Measurements from ENCODE around the gene PRKAR1B.

The PRKAR1B gene

DNA sequence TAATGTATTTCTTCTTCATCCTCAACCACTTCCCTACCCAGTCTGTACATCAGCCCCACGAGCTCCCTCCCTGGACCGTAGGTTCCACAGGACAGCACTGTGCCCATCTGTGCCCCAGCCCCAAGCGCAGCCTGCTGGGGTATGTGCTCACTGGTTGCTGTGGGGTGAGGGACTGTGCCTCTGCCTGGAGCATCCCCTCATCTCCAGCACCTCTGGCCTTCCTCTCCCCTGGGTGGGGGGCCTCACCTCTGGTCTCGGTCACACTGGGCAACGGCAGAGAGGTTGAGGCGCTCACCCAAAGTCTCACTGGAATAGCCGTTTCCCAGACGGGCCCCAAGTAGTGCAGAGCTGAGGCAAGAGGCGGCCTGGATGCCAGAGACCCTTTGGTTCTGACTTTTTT is 1.5 kb upstream of the PRKAR1B start:
- DNase-seq (ENCODE audit: low read depth): no peak
- no peak overlapping the region for H3K4me3 ChIP-seq (ENCODE audit: low read length)
- H3K9me3 ChIP-seq (ENCODE audit: control insufficient read depth, low read length): no peaks in the 10 kb centered on the region

GRCh38 chr7:727806-728460 is 852 bp upstream of the PRKAR1B start:
- Histone ChIP-seq H3K27me3 (replicated peaks; ENCODE audit: control insufficient read depth, insufficient read depth, low read length) (no peaks in the 10 kb centered on the region), H3K4me3 (ENCODE audit: low read length) (peak overlapping the region; percentile 73), H3K9ac (ENCODE audit: low read length) (peak overlapping the region; percentile 49), H3K36me3 (ENCODE audit: control insufficient read depth, insufficient read depth, low read length, severe bottlenecking) (peaks cover 10% of the 10 kb centered on the region), H3K4me1 (ENCODE audit: control insufficient read depth, insufficient read depth, low read length) (peaks cover 16% of the 10 kb centered on the region), H3K9me3 (ENCODE audit: control insufficient read depth, low read length) (no peaks in the 10 kb centered on the region)
- peak; percentile 20 for DNase-seq (ENCODE audit: low read depth)

More for the DNA sequence above, 1.5 kb upstream of the PRKAR1B start:
- Histone ChIP-seq H3K36me3 (ENCODE audit: control insufficient read depth, insufficient read depth, low read length, severe bottlenecking) (peaks cover 10% of the 10 kb centered on the region), H3K27me3 (replicated peaks; ENCODE audit: control insufficient read depth, insufficient read depth, low read length) (no peaks in the 10 kb centered on the region), H3K9ac (ENCODE audit: low read length) (no peak overlapping the region), H3K4me1 (ENCODE audit: control insufficient read depth, insufficient read depth, low read length) (peaks cover 16% of the 10 kb centered on the region)

DNA sequence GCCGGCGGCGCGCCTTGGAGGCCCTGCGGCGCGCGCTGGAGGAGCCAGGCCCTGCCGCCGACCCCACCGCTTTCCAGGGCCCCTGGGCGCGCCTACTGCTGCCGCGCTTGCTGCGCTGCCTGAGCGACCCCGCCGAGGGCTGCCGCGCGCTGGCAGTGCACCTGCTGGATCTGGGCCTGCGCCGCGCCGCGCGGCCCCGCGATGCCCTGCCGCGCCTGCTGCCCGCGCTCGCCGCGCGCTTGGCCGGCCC is 302 bp downstream of the PRKAR1B start:
- Histone ChIP-seq H3K4me3 (ENCODE audit: low read length) (peak overlapping the region; percentile 85), H3K36me3 (ENCODE audit: control insufficient read depth, insufficient read depth, low read length, severe bottlenecking) (peaks cover 10% of the 10 kb centered on the region), H3K9ac (ENCODE audit: low read length) (peak overlapping the region; percentile 88), H3K27me3 (replicated peaks; ENCODE audit: control insufficient read depth, insufficient read depth, low read length) (no peaks in the 10 kb centered on the region), H3K9me3 (ENCODE audit: control insufficient read depth, low read length) (no peaks in the 10 kb centered on the region), H3K4me1 (ENCODE audit: control insufficient read depth, insufficient read depth, low read length) (peaks cover 16% of the 10 kb centered on the region)
- no peak for DNase-seq (ENCODE audit: low read depth)

DNA sequence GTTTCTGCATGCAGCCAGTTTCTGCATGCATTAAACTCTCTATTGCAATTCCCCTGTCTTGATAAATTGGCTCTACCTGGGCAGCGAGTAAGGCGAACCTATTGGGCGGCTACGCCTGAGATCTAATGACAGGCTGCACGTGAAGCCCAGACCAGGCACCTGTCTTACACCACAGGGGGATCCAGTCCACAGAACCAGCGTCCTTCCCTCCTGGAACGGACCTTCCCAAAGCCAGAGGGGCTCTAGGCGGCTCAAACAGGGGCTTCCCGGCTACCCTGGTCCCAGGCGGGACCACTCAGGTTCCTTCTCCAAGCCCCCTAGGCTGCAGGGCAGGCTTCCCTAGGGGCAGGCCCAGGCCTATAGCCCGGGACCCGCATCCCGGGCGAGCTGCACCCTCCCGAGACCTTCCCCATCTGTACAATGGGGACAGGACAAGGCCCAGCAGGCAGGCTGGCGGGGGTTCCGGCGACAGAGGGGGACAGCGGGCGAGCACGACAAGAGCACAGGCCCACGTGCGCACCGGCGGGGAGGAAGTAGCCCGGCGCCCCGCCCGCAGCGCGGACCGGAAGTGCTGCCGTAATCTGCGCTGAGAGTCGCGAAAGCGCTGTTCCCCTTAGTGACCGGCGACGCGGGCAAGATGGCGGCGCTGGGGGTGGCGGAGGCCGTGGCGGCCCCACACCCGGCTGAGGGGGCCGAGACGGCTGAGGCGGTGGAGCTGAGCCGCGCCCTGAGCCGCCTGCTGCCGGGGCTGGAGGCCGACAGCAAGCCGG is 812 bp downstream of the PRKAR1B start, which contains the start of gene DNAAF5:
TSS of gene DNAAF5 (plus strand) at position 616 of the 770 bp plus-strand sequence. CDS start at position 638, 22 bp downstream.
- peaks cover 10% of the 10 kb centered on the region for H3K36me3 ChIP-seq (ENCODE audit: control insufficient read depth, insufficient read depth, low read length, severe bottlenecking)
- peak; percentile 94 for DNase-seq (ENCODE audit: low read depth)
- peaks cover 16% of the 10 kb centered on the region for H3K4me1 ChIP-seq (ENCODE audit: control insufficient read depth, insufficient read depth, low read length)
- no peaks in the 10 kb centered on the region for H3K27me3 ChIP-seq (replicated peaks; ENCODE audit: control insufficient read depth, insufficient read depth, low read length)
- H3K9ac ChIP-seq (ENCODE audit: low read length): peak within 1 kb of the TSS; percentile 88
- no peaks in the 10 kb centered on the region for H3K9me3 ChIP-seq (ENCODE audit: control insufficient read depth, low read length)
- H3K4me3 ChIP-seq (ENCODE audit: low read length): peak within 1 kb of the TSS; percentile 85

DNA sequence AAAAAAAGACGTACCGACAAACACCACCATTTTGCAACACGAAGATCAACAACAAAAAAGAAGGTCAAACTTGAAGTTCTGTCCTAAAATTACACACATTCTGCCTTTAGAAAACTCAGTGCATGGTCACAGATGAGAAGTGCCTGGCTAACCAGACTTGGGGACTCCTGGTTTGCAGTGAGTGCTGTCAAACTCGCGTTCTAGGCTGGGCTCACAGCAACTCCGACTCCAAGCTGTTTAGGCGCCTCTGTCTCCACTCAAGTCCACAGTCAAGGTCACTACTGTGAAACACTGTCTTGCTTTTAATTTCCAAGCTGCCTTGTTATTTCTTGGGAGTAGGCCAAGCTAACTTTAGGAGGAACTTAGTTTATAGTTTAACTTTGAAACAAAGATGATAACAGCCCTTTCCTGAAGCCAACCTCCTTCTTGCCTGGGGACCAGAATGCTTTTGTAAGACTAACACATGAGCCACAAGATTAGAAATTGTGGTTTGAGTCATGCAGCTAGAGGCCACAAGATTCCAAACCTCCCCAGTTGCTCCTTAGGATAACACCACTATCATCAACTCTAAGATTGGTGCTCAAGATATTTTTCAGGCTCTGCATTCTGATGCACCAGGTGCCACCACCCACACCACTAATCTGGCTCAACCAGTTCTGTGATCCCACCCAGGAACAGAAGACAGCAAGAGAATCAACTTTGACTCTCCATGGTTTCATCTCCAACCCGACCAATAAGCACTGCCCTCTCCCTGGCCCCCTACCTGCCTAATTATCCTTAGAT is 1.7 kb downstream of the PRKAR1B start:
- Histone ChIP-seq H3K9ac (ENCODE audit: low read length) (peak overlapping the region; percentile 88), H3K9me3 (ENCODE audit: control insufficient read depth, low read length) (no peaks in the 10 kb centered on the region), H3K4me3 (ENCODE audit: low read length) (peak overlapping the region; percentile 85), H3K4me1 (ENCODE audit: control insufficient read depth, insufficient read depth, low read length) (peaks cover 16% of the 10 kb centered on the region), H3K36me3 (ENCODE audit: control insufficient read depth, insufficient read depth, low read length, severe bottlenecking) (peaks cover 6% of the 10 kb centered on the region), H3K27me3 (replicated peaks; ENCODE audit: control insufficient read depth, insufficient read depth, low read length) (no peaks in the 10 kb centered on the region)
- peak; percentile 19 for DNase-seq (ENCODE audit: low read depth)

DNA sequence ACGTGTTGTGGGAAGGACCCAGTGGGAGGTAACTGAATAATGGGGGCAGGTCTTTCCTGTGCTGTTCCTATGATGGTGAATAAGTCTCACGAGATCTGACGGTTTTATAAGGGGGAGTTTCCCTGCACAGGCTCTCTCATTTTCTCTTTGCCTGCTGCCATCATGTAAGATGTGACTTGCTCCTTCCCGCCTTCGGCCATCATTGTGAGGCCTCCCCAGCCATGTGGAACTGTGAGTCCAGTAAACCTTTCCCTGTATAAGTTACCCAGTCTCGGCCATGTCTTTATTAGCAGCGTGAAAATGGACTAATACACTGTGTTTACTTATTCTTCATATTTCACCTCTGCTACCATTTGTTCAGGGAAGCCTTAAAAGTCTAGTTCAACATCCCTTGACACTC is 2.8 kb downstream of the PRKAR1B start:
- peaks cover 16% of the 10 kb centered on the region for H3K4me1 ChIP-seq (ENCODE audit: control insufficient read depth, insufficient read depth, low read length)
- no peaks in the 10 kb centered on the region for H3K27me3 ChIP-seq (replicated peaks; ENCODE audit: control insufficient read depth, insufficient read depth, low read length)
- no peaks in the 10 kb centered on the region for H3K9me3 ChIP-seq (ENCODE audit: control insufficient read depth, low read length)
- no peak overlapping the region for H3K4me3 ChIP-seq (ENCODE audit: low read length)
- H3K9ac ChIP-seq (ENCODE audit: low read length): no peak overlapping the region
- no peaks in the 10 kb centered on the region for H3K36me3 ChIP-seq (ENCODE audit: control insufficient read depth, insufficient read depth, low read length, severe bottlenecking)
- no peak for DNase-seq (ENCODE audit: low read depth)

- H3K4me1 ChIP-seq (ENCODE audit: control insufficient read depth, insufficient read depth, low read length): peaks cover 16% of the 10 kb centered on the region
- no peak for DNase-seq (ENCODE audit: low read depth)
Measured at GRCh38 chr7:723541-723940, 3.5 kb downstream of the PRKAR1B start.

GRCh38 chr7:721619-722248 is 5.3 kb downstream of the PRKAR1B start:
- H3K9me3 ChIP-seq (ENCODE audit: control insufficient read depth, low read length): peaks cover 3% of the 10 kb centered on the region
- H3K27me3 ChIP-seq (replicated peaks; ENCODE audit: control insufficient read depth, insufficient read depth, low read length): no peaks in the 10 kb centered on the region
- peaks cover 10% of the 10 kb centered on the region for H3K4me1 ChIP-seq (ENCODE audit: control insufficient read depth, insufficient read depth, low read length)
- H3K4me3 ChIP-seq (ENCODE audit: low read length): no peak overlapping the region
- H3K9ac ChIP-seq (ENCODE audit: low read length): no peak overlapping the region
- DNase-seq (ENCODE audit: low read depth): no peak
- H3K36me3 ChIP-seq (ENCODE audit: control insufficient read depth, insufficient read depth, low read length, severe bottlenecking): no peaks in the 10 kb centered on the region

More at GRCh38 chr7:723541-723940, 3.5 kb downstream of the PRKAR1B start:
- Histone ChIP-seq H3K27me3 (replicated peaks; ENCODE audit: control insufficient read depth, insufficient read depth, low read length) (no peaks in the 10 kb centered on the region), H3K9me3 (ENCODE audit: control insufficient read depth, low read length) (no peaks in the 10 kb centered on the region), H3K9ac (ENCODE audit: low read length) (no peak overlapping the region), H3K36me3 (ENCODE audit: control insufficient read depth, insufficient read depth, low read length, severe bottlenecking) (no peaks in the 10 kb centered on the region), H3K4me3 (ENCODE audit: low read length) (no peak overlapping the region)

DNA sequence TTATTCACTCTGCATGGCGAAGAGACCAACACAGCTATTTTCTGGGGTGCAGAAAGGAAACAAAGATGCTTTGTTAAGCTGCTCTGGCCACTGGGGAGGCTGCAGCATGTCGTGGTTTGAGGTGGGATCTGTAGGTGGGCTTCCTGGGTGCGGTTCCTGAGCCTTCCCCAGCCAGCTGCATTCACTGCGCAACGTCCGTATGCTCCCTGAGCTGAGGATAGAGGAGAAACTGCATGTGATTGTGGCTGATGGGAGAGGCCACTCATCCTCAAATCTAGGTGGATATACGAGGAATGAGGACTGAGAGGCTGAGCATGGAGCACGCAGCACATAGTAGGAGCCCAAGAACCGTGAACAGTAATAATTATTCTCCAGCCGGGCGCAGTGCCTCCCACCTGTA is 10.4 kb downstream of the PRKAR1B start:
- no peak overlapping the region for H3K9ac ChIP-seq (ENCODE audit: low read length)
- peaks cover 3% of the 10 kb centered on the region for H3K9me3 ChIP-seq (ENCODE audit: control insufficient read depth, low read length)

GRCh38 chr7:716222-716621 is 10.9 kb downstream of the PRKAR1B start:
- H3K4me1 ChIP-seq (ENCODE audit: control insufficient read depth, insufficient read depth, low read length): no peaks in the 10 kb centered on the region
- H3K36me3 ChIP-seq (ENCODE audit: control insufficient read depth, insufficient read depth, low read length, severe bottlenecking): no peaks in the 10 kb centered on the region
- no peak overlapping the region for H3K4me3 ChIP-seq (ENCODE audit: low read length)
- no peaks in the 10 kb centered on the region for H3K27me3 ChIP-seq (replicated peaks; ENCODE audit: control insufficient read depth, insufficient read depth, low read length)
- no peak for DNase-seq (ENCODE audit: low read depth)
- H3K9me3 ChIP-seq (ENCODE audit: control insufficient read depth, low read length): peaks cover 3% of the 10 kb centered on the region
- no peak overlapping the region for H3K9ac ChIP-seq (ENCODE audit: low read length)

More for the DNA sequence above, 10.4 kb downstream of the PRKAR1B start:
- H3K4me3 ChIP-seq (ENCODE audit: low read length): no peak overlapping the region
- no peaks in the 10 kb centered on the region for H3K36me3 ChIP-seq (ENCODE audit: control insufficient read depth, insufficient read depth, low read length, severe bottlenecking)
- no peaks in the 10 kb centered on the region for H3K4me1 ChIP-seq (ENCODE audit: control insufficient read depth, insufficient read depth, low read length)
- no peak for DNase-seq (ENCODE audit: low read depth)
- H3K27me3 ChIP-seq (replicated peaks; ENCODE audit: control insufficient read depth, insufficient read depth, low read length): no peaks in the 10 kb centered on the region

DNA sequence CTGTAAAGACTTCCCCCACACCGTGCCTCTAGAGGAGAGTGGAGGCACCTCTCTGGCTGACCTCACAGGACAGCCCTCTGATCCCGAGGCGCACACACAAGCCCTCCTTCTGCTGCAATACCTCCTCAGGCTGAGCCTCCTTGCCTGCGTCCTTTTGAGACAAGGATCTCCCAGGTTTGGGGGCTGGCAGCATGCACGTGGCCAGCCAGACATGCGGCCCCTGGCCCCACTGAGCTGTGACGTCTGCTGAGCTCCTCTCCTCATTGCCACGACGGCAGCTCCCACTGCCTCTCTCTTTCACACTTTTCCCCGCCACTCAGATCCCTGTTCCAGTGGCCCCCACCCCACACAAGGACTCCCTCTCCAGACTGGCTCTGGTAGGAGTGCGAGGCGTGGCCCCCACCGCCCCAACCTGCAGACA is 12.8 kb downstream of the PRKAR1B start:
- H3K27me3 ChIP-seq (replicated peaks; ENCODE audit: control insufficient read depth, insufficient read depth, low read length): no peaks in the 10 kb centered on the region
- H3K4me3 ChIP-seq (ENCODE audit: low read length): no peak overlapping the region
- no peak overlapping the region for H3K9ac ChIP-seq (ENCODE audit: low read length)
- peaks cover 3% of the 10 kb centered on the region for H3K9me3 ChIP-seq (ENCODE audit: control insufficient read depth, low read length)
- no peaks in the 10 kb centered on the region for H3K36me3 ChIP-seq (ENCODE audit: control insufficient read depth, insufficient read depth, low read length, severe bottlenecking)
- H3K4me1 ChIP-seq (ENCODE audit: control insufficient read depth, insufficient read depth, low read length): no peaks in the 10 kb centered on the region
- DNase-seq (ENCODE audit: low read depth): no peak

Measured in adipocyte (in vitro differentiated cells).